ENCODE measurements around the gene TAOK1. TPM values are rescaled to one million over a fixed set of nuclear protein-coding genes. Genes with fewer than 3 reads are reported as not detected.

TAOK1 gene
- total and polyA plus RNA-seq, 4 donors = 4.3 to 20.5 (median 12.6) TPM

GRCh38 chr17:29568331-29569244 lies 178.4 kb downstream of the TAOK1 start, which contains the start of gene TP53I13:
TP53I13 (plus strand) TSS chr17:29568701; CDS start chr17:29568759, 58 bp downstream.
- Histone ChIP-seq H3K36me3 (ENCODE audit: control insufficient read depth in 4 of 4, insufficient read depth in 3 of 4, low read depth in 1 of 4, low read length in 3 of 4) (peaks cover 0 to 3% (median 1%) of the 10 kb centered on the region in 4 donors), H3K9ac (ENCODE audit: low read depth in 1 of 2, low read length in 2 of 2) (peak within 1 kb of the TSS; percentile 85 to 87), H3K27me3 (ENCODE audit: control insufficient read depth in 4 of 4, insufficient read depth in 4 of 4, low read length in 3 of 4) (no peaks in the 10 kb centered on the region), H3K9me3 (ENCODE audit: control insufficient read depth in 4 of 4, low read length in 3 of 4) (no peaks in the 10 kb centered on the region), H3K4me1 (ENCODE audit: control insufficient read depth in 4 of 4, insufficient read depth in 4 of 4, low read length in 3 of 4) (peaks cover 15 to 71% (median 56%) of the 10 kb centered on the region in 4 donors), H3K4me3 (ENCODE audit: low read depth in 1 of 3, low read length in 3 of 3) (peak within 1 kb of the TSS; percentile 77 to 92 (median 83)), H3K27ac (ENCODE audit: low read depth in 1 of 2, low read length in 2 of 2) (peak within 1 kb of the TSS; percentile 87 to 91)
- TF ChIP-seq RXRA (IDR thresholded peaks at IDR 0.05) (peak in 1 of 2 donors; percentile 33), EGR1 (IDR thresholded peaks at IDR 0.05; ENCODE audit: low read depth in 2 of 2) (peak in 1 of 2 donors; percentile 42), GABPA (IDR thresholded peaks at IDR 0.05 in 1 of 2, conservative IDR thresholded peaks at IDR 0.05 in 1 of 2) (no peak)
- 4% methylated on average over 85 of the region's 85 CpGs for WGBS
- DNase-seq (ENCODE audit: low spot score) = peak; percentile 85

- Histone ChIP-seq H3K27me3 (ENCODE audit: control insufficient read depth in 4 of 4, insufficient read depth in 4 of 4, low read length in 3 of 4) (no peaks in the 10 kb centered on the region), H3K27ac (ENCODE audit: low read depth in 1 of 2, low read length in 2 of 2) (peak overlapping the region; percentile 66 to 74), H3K4me3 (ENCODE audit: low read depth in 1 of 3, low read length in 3 of 3) (peak overlapping the region; percentile 57 to 77 (median 59)), H3K4me1 (ENCODE audit: control insufficient read depth in 4 of 4, insufficient read depth in 4 of 4, low read length in 3 of 4) (peaks cover 21 to 75% (median 59%) of the 10 kb centered on the region in 4 donors), H3K36me3 (ENCODE audit: control insufficient read depth in 4 of 4, insufficient read depth in 3 of 4, low read depth in 1 of 4, low read length in 3 of 4) (peaks cover 0 to 3% (median 2%) of the 10 kb centered on the region in 4 donors), H3K9ac (ENCODE audit: low read depth in 1 of 2, low read length in 2 of 2) (peak overlapping the region in 1 of 2 donors; percentile 67), H3K9me3 (ENCODE audit: control insufficient read depth in 4 of 4, low read length in 3 of 4) (no peaks in the 10 kb centered on the region)
- 80% methylated on average over 14 of the region's 14 CpGs for WGBS
- TF ChIP-seq RAD21 (IDR thresholded peaks at IDR 0.05) = no peak
- no peak for TF ChIP-seq TAF1 (conservative IDR thresholded peaks at IDR 0.05)
- no peak for TF ChIP-seq FOXA1 (IDR thresholded peaks at IDR 0.05)
- no peak for TF ChIP-seq REST (IDR thresholded peaks at IDR 0.05)
- TF ChIP-seq HNF4A (conservative IDR thresholded peaks at IDR 0.05) = no peak
- no peak for TF ChIP-seq YY1 (IDR thresholded peaks at IDR 0.05)
- TF ChIP-seq JUND (IDR thresholded peaks at IDR 0.05) = no peak
- no peak for TF ChIP-seq RXRA (IDR thresholded peaks at IDR 0.05)
- no peak for TF ChIP-seq EGR1 (IDR thresholded peaks at IDR 0.05; ENCODE audit: low read depth in 2 of 2)
- no peak for TF ChIP-seq HNF4G (IDR thresholded peaks at IDR 0.05)
- no peak for TF ChIP-seq CTCF (IDR thresholded peaks at IDR 0.05; ENCODE audit: low read depth, low read length, missing input control)
- no peak for TF ChIP-seq GABPA (IDR thresholded peaks at IDR 0.05 in 1 of 2, conservative IDR thresholded peaks at IDR 0.05 in 1 of 2)
- TF ChIP-seq SP1 (IDR thresholded peaks at IDR 0.05) = no peak
- TF ChIP-seq ATF3 (IDR thresholded peaks at IDR 0.05) = no peak
- TF ChIP-seq FOXA2 (IDR thresholded peaks at IDR 0.05) = no peak
- TF ChIP-seq NR2F2 (IDR thresholded peaks at IDR 0.05) = no peak
- no peak for TF ChIP-seq MAX (IDR thresholded peaks at IDR 0.05)
- no peak for TF ChIP-seq ZBTB33 (IDR thresholded peaks at IDR 0.05)
- peak; percentile 37 for DNase-seq (ENCODE audit: low spot score)
Observed at GRCh38 chr17:29569245-29569950, 179.2 kb downstream of the TAOK1 start.

All from liver (tissue), 9 donors.